SK-N-SH treated with all-trans-retinoic acid at 6 μM for 48 hours (cell line): ENCODE measurements around the gene TDRKH.

ENCODE experiments used
- ATAC-seq: fragments of 200-7000 bp; cut with Tn5 transposase; 3 replicates; pipeline ENCODE4 v1.9.1; 2020; ENCODE audit warnings: mild to moderate bottlenecking, moderate library complexity
- ARNTL ChIP-seq: fragments of 450-650 bp; formaldehyde crosslinking; IDR thresholded peaks from 2 replicates; pipeline ENCODE4 v1.5.0; 2020; ENCODE audit warnings: low read depth, mild to moderate bottlenecking, moderate library complexity, borderline replicate concordance
- BACH2 ChIP-seq: fragments of 250-450 bp; sonication (Bioruptor Pico); IDR thresholded peaks from 2 replicates; pipeline ENCODE4 v1.9.0; 2021; ENCODE audit warnings: mild to moderate bottlenecking, borderline replicate concordance
- CREB5 ChIP-seq: fragments of 250-450 bp; sonication (Bioruptor Pico); IDR thresholded peaks from 2 replicates; pipeline ENCODE4 v1.5.1; 2020; ENCODE audit warnings: low read depth, mild to moderate bottlenecking, moderate library complexity
- CSDC2 ChIP-seq: fragments of 250-450 bp; sonication (Bioruptor Pico); IDR thresholded peaks from 2 replicates; pipeline ENCODE4 v1.5.0; 2020; ENCODE audit warnings: mild to moderate bottlenecking, moderate library complexity
- CSRNP3 ChIP-seq: fragments of 250-450 bp; sonication (Bioruptor Pico); IDR thresholded peaks from 2 replicates; pipeline ENCODE4 v1.5.1; 2021; ENCODE audit warnings: mild to moderate bottlenecking, moderate library complexity
- ESRRG ChIP-seq: fragments of 250-450 bp; sonication (Bioruptor Pico); IDR thresholded peaks from 2 replicates; pipeline ENCODE4 v1.6.1; 2021; ENCODE audit warnings: mild to moderate bottlenecking
- GLIS3 ChIP-seq: fragments of 250-450 bp; sonication (Bioruptor Pico); IDR thresholded peaks from 2 replicates; pipeline ENCODE4 v1.5.0; 2020; ENCODE audit warnings: mild to moderate bottlenecking, moderate library complexity
- ISL1 ChIP-seq: fragments of 250-450 bp; sonication (Bioruptor Pico); IDR thresholded peaks from 2 replicates; pipeline ENCODE4 v2.1.2; 2022; ENCODE audit warnings: mild to moderate bottlenecking, moderate library complexity
- PATZ1 ChIP-seq: fragments of 250-450 bp; sonication (Bioruptor Pico); IDR thresholded peaks from 2 replicates; pipeline ENCODE4 v1.8.0; 2020; ENCODE audit warnings: mild to moderate bottlenecking, moderate library complexity, borderline replicate concordance
- POU6F1 ChIP-seq: fragments of 250-450 bp; sonication (Bioruptor Pico); IDR thresholded peaks from 2 replicates; pipeline ENCODE4 v1.8.0; 2021; ENCODE audit warnings: low read depth, mild to moderate bottlenecking, moderate library complexity, borderline replicate concordance
- PPARA ChIP-seq: fragments of 250-450 bp; sonication (Bioruptor Pico); IDR thresholded peaks from 2 replicates; pipeline ENCODE4 v1.5.0; 2020; ENCODE audit warnings: mild to moderate bottlenecking, borderline replicate concordance
- RARB ChIP-seq: fragments of 250-450 bp; sonication (Bioruptor Pico); IDR thresholded peaks from 2 replicates; pipeline ENCODE4 v1.8.0; 2021; ENCODE audit warnings: mild to moderate bottlenecking, moderate library complexity
- SNAI2 ChIP-seq: fragments of 250-450 bp; sonication (Bioruptor Pico); IDR thresholded peaks from 2 replicates; pipeline ENCODE4 v1.5.0; 2020; ENCODE audit warnings: mild to moderate bottlenecking, moderate library complexity
- TCF4 ChIP-seq: fragments of 250-450 bp; sonication (Bioruptor Pico); IDR thresholded peaks from 2 replicates; pipeline ENCODE4 v1.8.0; 2021; ENCODE audit warnings: mild to moderate bottlenecking, moderate library complexity, borderline replicate concordance
- TOX ChIP-seq: fragments of 250-450 bp; sonication (Bioruptor Pico); IDR thresholded peaks from 2 replicates; pipeline ENCODE4 v1.8.0; 2021; ENCODE audit warnings: mild to moderate bottlenecking, moderate library complexity, borderline replicate concordance
- TSHZ2 ChIP-seq: fragments of 250-450 bp; sonication (Bioruptor Pico); IDR thresholded peaks from 2 replicates; pipeline ENCODE4 v1.5.0; 2020; ENCODE audit warnings: mild to moderate bottlenecking, moderate library complexity
- ZC3H10 ChIP-seq: fragments of 250-450 bp; sonication (Bioruptor Pico); IDR thresholded peaks from 2 replicates; pipeline ENCODE4 v1.5.1; 2021; ENCODE audit warnings: mild to moderate bottlenecking, moderate library complexity
- ZFP30 ChIP-seq: fragments of 450-650 bp; formaldehyde crosslinking; IDR thresholded peaks from 2 replicates; pipeline ENCODE4 v1.5.0; 2022; ENCODE audit warnings: mild to moderate bottlenecking, moderate library complexity
- ZNF565 ChIP-seq: fragments of 450-650 bp; formaldehyde crosslinking; conservative IDR thresholded peaks from 2 replicates; pipeline ENCODE4 v1.5.0; 2020; ENCODE audit warnings: low read depth, mild to moderate bottlenecking, moderate library complexity
- ZNF70 ChIP-seq: fragments of 450-650 bp; formaldehyde crosslinking; IDR thresholded peaks from 2 replicates; pipeline ENCODE4 v1.5.0; 2020; ENCODE audit warnings: mild to moderate bottlenecking, moderate library complexity
- ZNF8 ChIP-seq: fragments of 450-650 bp; formaldehyde crosslinking; IDR thresholded peaks from 2 replicates; pipeline ENCODE4 v1.5.0; 2020; ENCODE audit warnings: mild to moderate bottlenecking, moderate library complexity

TDRKH gene

GRCh38 chr1:151760597-151761385, 29.5 kb downstream of the TDRKH start:
- TF ChIP-seq PPARA (CRISPR knock-in tag) (no peak), BACH2 (no peak), ARNTL (CRISPR knock-in tag) (no peak), CSRNP3 (CRISPR knock-in tag) (no peak), PATZ1 (CRISPR knock-in tag) (no peak), TOX (CRISPR knock-in tag) (no peak), ZNF565 (CRISPR knock-in tag) (no peak), ZNF8 (no peak), CREB5 (CRISPR knock-in tag) (no peak), RARB (CRISPR knock-in tag) (no peak), TSHZ2 (CRISPR knock-in tag) (no peak), GLIS3 (CRISPR knock-in tag) (no peak), ISL1 (CRISPR knock-in tag) (no peak), ZFP30 (CRISPR knock-in tag) (no peak), ZC3H10 (CRISPR knock-in tag) (no peak), CSDC2 (CRISPR knock-in tag) (no peak), ESRRG (no peak)
- ATAC-seq: no peak

- ATAC-seq: no peak
These were observed 31.1 kb downstream of the TDRKH start for GRCh38 chr1:151759241-151759640.

GRCh38 chr1:151756291-151756690, 34.0 kb downstream of the TDRKH start:
- no peak for TF ChIP-seq POU6F1
- peak; percentile 79 for ATAC-seq

More at GRCh38 chr1:151759241-151759640, 31.1 kb downstream of the TDRKH start:
- no peak for TF ChIP-seq ESRRG
- TF ChIP-seq ZNF70 (CRISPR knock-in tag): no peak

- ATAC-seq: no peak
- TF ChIP-seq CSDC2 (CRISPR knock-in tag): no peak
- TF ChIP-seq ARNTL (CRISPR knock-in tag): no peak
- TF ChIP-seq SNAI2 (CRISPR knock-in tag): no peak
- no peak for TF ChIP-seq BACH2
- no peak for TF ChIP-seq RARB (CRISPR knock-in tag)
- no peak for TF ChIP-seq PPARA (CRISPR knock-in tag)
- TF ChIP-seq GLIS3 (CRISPR knock-in tag): no peak
- TF ChIP-seq ISL1 (CRISPR knock-in tag): no peak
- TF ChIP-seq TOX (CRISPR knock-in tag): no peak
- TF ChIP-seq ZNF8: no peak
- no peak for TF ChIP-seq PATZ1 (CRISPR knock-in tag)
- no peak for TF ChIP-seq CREB5 (CRISPR knock-in tag)
- no peak for TF ChIP-seq ZFP30 (CRISPR knock-in tag)
- no peak for TF ChIP-seq ZNF565 (CRISPR knock-in tag)
- TF ChIP-seq ESRRG: no peak
- no peak for TF ChIP-seq TCF4 (CRISPR knock-in tag)
These were observed 48.8 kb downstream of the TDRKH start for GRCh38 chr1:151741516-151741915.
